ENCODE measurements around the gene DMC1.

Gene DMC1

GRCh38 chr22:38578505-38578904 lies 8.5 kb upstream of the DMC1 start:
- no peak for TF ChIP-seq CTCF (conservative IDR thresholded peaks at IDR 0.05)
- no peak overlapping the region for H3K27ac ChIP-seq

- peak; percentile 72 for TF ChIP-seq CTCF (conservative IDR thresholded peaks at IDR 0.05)
- H3K27ac ChIP-seq: no peak overlapping the region
Observed at GRCh38 chr22:38572065-38572464, 2.1 kb upstream of the DMC1 start.

- H3K27ac ChIP-seq: peak overlapping the region; percentile 61
- TF ChIP-seq CTCF (conservative IDR thresholded peaks at IDR 0.05): peak; percentile 21; the same call in 1 of the 2 replicates
Observed at GRCh38 chr22:38570779-38571364, 889 bp upstream of the DMC1 start.

- H3K27ac ChIP-seq: no peak overlapping the region
- no peak for TF ChIP-seq CTCF (conservative IDR thresholded peaks at IDR 0.05)
Observed at GRCh38 chr22:38569181-38569971, 607 bp downstream of the DMC1 start.

- no peak for TF ChIP-seq CTCF (conservative IDR thresholded peaks at IDR 0.05)
- H3K27ac ChIP-seq: no peak overlapping the region
Observed at GRCh38 chr22:38567531-38568285, 2.3 kb downstream of the DMC1 start.

- no peak overlapping the region for H3K27ac ChIP-seq
- TF ChIP-seq CTCF (conservative IDR thresholded peaks at IDR 0.05): no peak
Observed at GRCh38 chr22:38566726-38567504, 3.1 kb downstream of the DMC1 start.

All from VCaP (cell line).